ENCODE results near the gene RERG.

The RERG gene

GRCh38 chr12:15206831-15207389, 14.3 kb downstream of the RERG start:
- Histone ChIP-seq H3K4me1 (ENCODE audit: low read depth, poor library complexity, severe bottlenecking) (no peaks in the 10 kb centered on the region), H2AFZ (ENCODE audit: low read depth) (no peak overlapping the region), H4K20me1 (ENCODE audit: insufficient read depth) (no peaks in the 10 kb centered on the region), H3K79me2 (ENCODE audit: insufficient read depth, low read depth) (no peaks in the 10 kb centered on the region), H3K4me2 (no peak overlapping the region), H3K36me3 (ENCODE audit: insufficient read depth) (no peaks in the 10 kb centered on the region), H3K9ac (no peak overlapping the region), H3K4me3 (IDR thresholded peaks at IDR 0.05; ENCODE audit: insufficient read depth, low read depth, low read length) (no peak overlapping the region), H3K27me3 (ENCODE audit: insufficient read depth, low read depth) (no peaks in the 10 kb centered on the region), H3K27ac (no peak overlapping the region)
- TF ChIP-seq CTCF (conservative IDR thresholded peaks at IDR 0.05; ENCODE audit: low read depth, low read length) = no peak

- no peak for TF ChIP-seq CTCF (conservative IDR thresholded peaks at IDR 0.05; ENCODE audit: low read depth, low read length)
- Histone ChIP-seq H3K27me3 (ENCODE audit: insufficient read depth, low read depth) (no peaks in the 10 kb centered on the region), H3K79me2 (ENCODE audit: insufficient read depth, low read depth) (no peaks in the 10 kb centered on the region), H4K20me1 (ENCODE audit: insufficient read depth) (no peaks in the 10 kb centered on the region), H3K4me2 (no peak overlapping the region), H3K4me3 (IDR thresholded peaks at IDR 0.05; ENCODE audit: insufficient read depth, low read depth, low read length) (no peak overlapping the region), H2AFZ (ENCODE audit: low read depth) (no peak overlapping the region), H3K27ac (no peak overlapping the region), H3K36me3 (ENCODE audit: insufficient read depth) (no peaks in the 10 kb centered on the region), H3K9ac (no peak overlapping the region), H3K4me1 (ENCODE audit: low read depth, poor library complexity, severe bottlenecking) (no peaks in the 10 kb centered on the region)
Observed at GRCh38 chr12:15206338-15206737, 14.9 kb downstream of the RERG start.

GRCh38 chr12:15205341-15206010, 15.7 kb downstream of the RERG start:
- Histone ChIP-seq H3K36me3 (ENCODE audit: insufficient read depth) (no peaks in the 10 kb centered on the region), H2AFZ (ENCODE audit: low read depth) (no peak overlapping the region), H3K79me2 (ENCODE audit: insufficient read depth, low read depth) (no peaks in the 10 kb centered on the region), H3K4me2 (no peak overlapping the region), H3K4me3 (IDR thresholded peaks at IDR 0.05; ENCODE audit: insufficient read depth, low read depth, low read length) (no peak overlapping the region), H3K27ac (no peak overlapping the region), H3K4me1 (ENCODE audit: low read depth, poor library complexity, severe bottlenecking) (no peaks in the 10 kb centered on the region), H3K9ac (no peak overlapping the region), H3K27me3 (ENCODE audit: insufficient read depth, low read depth) (no peaks in the 10 kb centered on the region), H4K20me1 (ENCODE audit: insufficient read depth) (no peaks in the 10 kb centered on the region)
- TF ChIP-seq CTCF (conservative IDR thresholded peaks at IDR 0.05; ENCODE audit: low read depth, low read length) = no peak

GRCh38 chr12:15201456-15201855, 19.8 kb downstream of the RERG start:
- Histone ChIP-seq H3K36me3 (ENCODE audit: insufficient read depth) (no peaks in the 10 kb centered on the region), H3K4me1 (ENCODE audit: low read depth, poor library complexity, severe bottlenecking) (no peaks in the 10 kb centered on the region), H3K27ac (no peak overlapping the region), H2AFZ (ENCODE audit: low read depth) (no peak overlapping the region), H3K4me3 (IDR thresholded peaks at IDR 0.05; ENCODE audit: insufficient read depth, low read depth, low read length) (no peak overlapping the region), H3K4me2 (no peak overlapping the region), H3K9ac (no peak overlapping the region), H4K20me1 (ENCODE audit: insufficient read depth) (no peaks in the 10 kb centered on the region), H3K79me2 (ENCODE audit: insufficient read depth, low read depth) (no peaks in the 10 kb centered on the region), H3K27me3 (ENCODE audit: insufficient read depth, low read depth) (no peaks in the 10 kb centered on the region)
- no peak for TF ChIP-seq CTCF (conservative IDR thresholded peaks at IDR 0.05; ENCODE audit: low read depth, low read length)

Measured in KMS-11 (cell line).